ENCODE data around the gene DDX6. TPM values are rescaled to one million over a fixed set of nuclear protein-coding genes. Genes with fewer than 3 reads are reported as not detected.

Gene DDX6
- total and polyA plus RNA-seq, 9 of the 15 experiments (the other 6 are each of a cell fraction or from before 2014, with no cell fraction given) = 10.0 to 102 (median 58.2) TPM

DNA sequence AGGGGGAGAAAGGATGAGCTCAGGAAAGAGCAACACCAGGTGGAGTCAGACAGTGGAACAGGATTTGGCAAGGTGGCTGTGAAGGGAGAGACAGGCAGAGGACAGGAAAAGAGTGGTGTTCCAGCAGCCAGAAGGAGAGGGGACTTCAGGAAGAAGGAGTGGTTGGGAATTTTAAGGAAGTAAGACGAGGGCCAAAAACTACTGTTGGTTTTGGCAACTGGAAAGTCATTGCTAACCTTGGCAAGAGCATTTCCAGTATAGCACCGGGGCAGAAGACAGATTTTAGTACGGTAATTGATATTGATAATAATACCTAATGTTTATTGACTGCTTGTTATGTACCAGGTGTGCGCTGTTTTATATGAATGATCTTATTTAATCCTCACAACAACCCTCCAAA, 15.4 kb upstream of the DDX6 start:
- no TSS peak for BruUV-seq (replicated peaks)
- no peaks in the 10 kb centered on the region for H3K9me3 ChIP-seq (replicated peaks; ENCODE audit: control insufficient read depth, insufficient read depth, low read depth, low read length)
- intact Hi-C loops (cut with micrococcal nuclease) (no loop called here), in situ Hi-C loops (cut with MboI) (no loop called here)
- no peak overlapping the region for H3K4me2 ChIP-seq (ENCODE audit: insufficient read depth, low read length)
- H4K20me1 ChIP-seq (replicated peaks; ENCODE audit: control insufficient read depth, insufficient read depth, low read length) = no peaks in the 10 kb centered on the region
- POLR2A ChIA-PET = interaction anchor here (1.3 kb wide), 1 partner anchor 13 kb away, joined by 4 read pairs; no protein-coding TSS in a partner anchor
- no peaks in the 10 kb centered on the region for H3K9me1 ChIP-seq (ENCODE audit: control insufficient read depth, insufficient read depth, low read length)
- 2% methylated on average over 4 of the region's 4 CpGs for WGBS (ENCODE audit: insufficient coverage, low coverage, missing lambda C conversion rate)
- H3K9ac ChIP-seq (ENCODE audit: insufficient read depth in 1 of 2, low read depth in 2 of 2, low read length in 2 of 2) = no peak overlapping the region
- H3K4me3 ChIP-seq = no peak overlapping the region
- H3K79me2 ChIP-seq (ENCODE audit: control insufficient read depth, insufficient read depth, low read length) = no peaks in the 10 kb centered on the region
- CTCF ChIA-PET (ENCODE audit: low intra/inter-chr PET ratio) = no interaction called here
- no peaks in the 10 kb centered on the region for H3K36me3 ChIP-seq (ENCODE audit: control insufficient read depth, insufficient read depth, low read length)
- H2AFZ ChIP-seq (ENCODE audit: low read depth, low read length) = no peak overlapping the region
- peaks cover 4 to 14% of the 10 kb centered on the region in 2 experiments; a peak in 3 of 5 replicates for H3K27me3 ChIP-seq (ENCODE audit: control insufficient read depth in 2 of 2, insufficient read depth in 2 of 2, low read length in 2 of 2)
- TF ChIP-seq ZNF165 (CRISPR knock-in tag; IDR thresholded peaks at IDR 0.05; ENCODE audit: borderline replicate concordance) = no peak
- FAIRE-seq (no peak), DNase-seq (ENCODE audit: extremely low read depth in 1 of 4, low spot score in 3 of 4) (no peak), ATAC-seq (no peak)
- no peak overlapping the region for H3K27ac ChIP-seq (ENCODE audit: extremely low read depth, low read depth, low read length)
- no peaks in the 10 kb centered on the region for H3K4me1 ChIP-seq (replicated peaks in 1 of 2; ENCODE audit: control insufficient read depth in 2 of 2, insufficient read depth in 2 of 2, low read length in 2 of 2)

DNA sequence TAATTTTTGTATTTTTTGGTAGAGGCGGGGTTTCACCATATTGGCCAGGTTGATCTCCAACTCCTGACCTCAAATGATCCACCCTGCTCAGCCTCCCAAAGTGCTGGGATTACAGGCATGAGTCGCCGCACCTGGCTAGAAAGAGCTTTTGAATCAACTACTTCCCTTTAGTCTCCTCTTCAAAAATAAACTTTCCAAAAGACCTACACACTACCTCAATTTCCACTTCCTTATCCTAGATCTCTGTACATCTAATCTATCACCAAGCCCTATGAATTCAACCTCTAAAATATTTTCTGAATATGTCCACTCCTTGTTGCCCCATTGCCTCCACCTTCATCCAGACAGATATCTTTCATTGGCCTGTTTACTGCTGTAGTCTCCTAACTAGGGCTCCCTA, 13.1 kb upstream of the DDX6 start:
- H3K9ac ChIP-seq (ENCODE audit: insufficient read depth in 1 of 2, low read depth in 2 of 2, low read length in 2 of 2) = no peak overlapping the region
- DNase-seq (ENCODE audit: extremely low read depth in 1 of 4, low spot score in 3 of 4) (no peak), ATAC-seq (no peak), FAIRE-seq (no peak)
- no peak overlapping the region; the same call in 1 of the 2 replicates for H2AFZ ChIP-seq (ENCODE audit: low read depth, low read length)
- no peaks in the 10 kb centered on the region for H4K20me1 ChIP-seq (replicated peaks; ENCODE audit: control insufficient read depth, insufficient read depth, low read length)
- H3K9me3 ChIP-seq (replicated peaks; ENCODE audit: control insufficient read depth, insufficient read depth, low read depth, low read length) = no peaks in the 10 kb centered on the region
- no TSS peak for BruUV-seq (replicated peaks)
- ChIA-PET POLR2A (interaction anchor here (1.4 to 3.0 kb wide), 2 partner anchors 11 to 13 kb away, joined by 3 to 25 read pairs; partner anchors contain the start of gene DDX6), CTCF (ENCODE audit: low intra/inter-chr PET ratio) (no interaction called here)
- 35% methylated on average over 3 of the region's 3 CpGs for WGBS (ENCODE audit: insufficient coverage, low coverage, missing lambda C conversion rate)
- in situ Hi-C loops (cut with MboI) (no loop called here), intact Hi-C loops (cut with micrococcal nuclease) (no loop called here)
- no peak overlapping the region for H3K4me3 ChIP-seq
- H3K27ac ChIP-seq (ENCODE audit: extremely low read depth, low read depth, low read length) = no peak overlapping the region
- no peaks in the 10 kb centered on the region for H3K9me1 ChIP-seq (ENCODE audit: control insufficient read depth, insufficient read depth, low read length)
- H3K36me3 ChIP-seq (ENCODE audit: control insufficient read depth, insufficient read depth, low read length) = no peaks in the 10 kb centered on the region
- H3K4me2 ChIP-seq (ENCODE audit: insufficient read depth, low read length) = no peak overlapping the region
- no peaks in the 10 kb centered on the region for H3K4me1 ChIP-seq (replicated peaks in 1 of 2; ENCODE audit: control insufficient read depth in 2 of 2, insufficient read depth in 2 of 2, low read length in 2 of 2)
- TF ChIP-seq BCL6 (CRISPR knock-in tag; IDR thresholded peaks at IDR 0.05) = no peak
- no peak for TF ChIP-seq ESRRB (CRISPR knock-in tag; IDR thresholded peaks at IDR 0.05; ENCODE audit: borderline replicate concordance)
- no peak for TF ChIP-seq LARP7 (IDR thresholded peaks at IDR 0.05)
- TF ChIP-seq, protein P1, sequence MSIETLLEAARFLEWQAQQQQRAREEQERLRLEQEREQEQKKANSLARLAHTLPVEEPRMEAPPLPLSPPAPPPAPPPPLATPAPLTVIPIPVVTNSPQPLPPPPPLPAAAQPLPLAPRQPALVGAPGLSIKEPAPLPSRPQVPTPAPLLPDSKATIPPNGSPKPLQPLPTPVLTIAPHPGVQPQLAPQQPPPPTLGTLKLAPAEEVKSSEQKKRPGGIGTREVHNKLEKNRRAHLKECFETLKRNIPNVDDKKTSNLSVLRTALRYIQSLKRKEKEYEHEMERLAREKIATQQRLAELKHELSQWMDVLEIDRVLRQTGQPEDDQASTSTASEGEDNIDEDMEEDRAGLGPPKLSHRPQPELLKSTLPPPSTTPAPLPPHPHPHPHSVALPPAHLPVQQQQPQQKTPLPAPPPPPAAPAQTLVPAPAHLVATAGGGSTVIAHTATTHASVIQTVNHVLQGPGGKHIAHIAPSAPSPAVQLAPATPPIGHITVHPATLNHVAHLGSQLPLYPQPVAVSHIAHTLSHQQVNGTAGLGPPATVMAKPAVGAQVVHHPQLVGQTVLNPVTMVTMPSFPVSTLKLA (conservative IDR thresholded peaks at IDR 0.05) = no peak
- TF ChIP-seq MAFF (IDR thresholded peaks at IDR 0.05; ENCODE audit: low read length) = no peak
- no peak for TF ChIP-seq SRF (CRISPR knock-in tag; IDR thresholded peaks at IDR 0.05)
- TF ChIP-seq, protein P2, sequence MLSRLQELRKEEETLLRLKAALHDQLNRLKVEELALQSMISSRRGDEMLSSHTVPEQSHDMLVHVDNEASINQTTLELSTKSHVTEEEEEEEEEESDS (CRISPR knock-in tag; IDR thresholded peaks at IDR 0.05) = no peak
- no peaks in the 10 kb centered on the region for H3K79me2 ChIP-seq (ENCODE audit: control insufficient read depth, insufficient read depth, low read length)
- H3K27me3 ChIP-seq (ENCODE audit: control insufficient read depth in 2 of 2, insufficient read depth in 2 of 2, low read length in 2 of 2) = peaks cover 4 to 14% of the 10 kb centered on the region in 2 experiments; a peak in 3 of 5 replicates

All from K562 (cell line).